K562 (cell line): ENCODE measurements around the gene HSF2BP. TPM values are rescaled to one million over a fixed set of nuclear protein-coding genes. Genes with fewer than 3 reads are reported as not detected.

Experiments
- ATAC-seq: fragments of 200-7000 bp; cut with Tn5 transposase; 3 replicates; pipeline ENCODE4 v1.9.1; 2020; ENCODE audit warnings: moderate library complexity
- BruUV-seq: library from RNA; stranded (reverse); fragments of 400-500 nt; replicated peaks from 2 replicates; lab custom pipeline; 2021; lab: Mats Ljungman, UMichigan
- CTCF ChIA-PET: fragments of 300-600 bp; formaldehyde crosslinking; extraction: SDS; loops from one replicate; lab custom pipeline; 2021; ENCODE audit warnings: low intra/inter-chr PET ratio; lab: Yijun Ruan, JAX
- POLR2A ChIA-PET: fragments of 300-600, 350-650 bp; sonication (Branson Sonifier 250); formaldehyde crosslinking; extraction: SDS; loops from one replicate; lab custom pipeline; 2021; ENCODE audit warnings: antibody characterized with exemption, inconsistent platforms; lab: Yijun Ruan, JAX
- DNase-seq, 4 experiments: peaks; one replicate each; pipeline versions ENCODE4 v3.0.0 to v3.0.0-alpha.2; 2011 to 2018; ENCODE audit warnings: low spot score in 3 of 4, mixed read lengths in 3 of 4; ENCODE audit errors: extremely low read depth in 1 of 4
- FAIRE-seq: peaks from 2 replicates; lab custom pipeline; 2011; peaks lifted over from hg19 to GRCh38; lab: Jason Lieb, UNC
- H2AFZ ChIP-seq: 2 replicates; pipeline ENCODE4 v1.6.0; 2011; ENCODE audit warnings: low read depth, low read length, control low read depth, inconsistent platforms
- H3K27ac ChIP-seq: fragments of 200-600 bp; 3 replicates; pipeline ENCODE4 v1.8.0; 2011; ENCODE audit warnings: low read depth, mild to moderate bottlenecking, control low read depth, inconsistent platforms, low read length, moderate library complexity, mixed read lengths; ENCODE audit errors: extremely low read depth
- H3K27me3 ChIP-seq, 2 experiments: fragments of 300-600 bp in 1 of 2; 2 replicates in 1 of 2; 3 replicates in 1 of 2; pipeline versions ENCODE4 v1.6.0 to v1.8.0; 2011; ENCODE audit warnings: inconsistent platforms in 2 of 2, low read length in 2 of 2, mild to moderate bottlenecking in 1 of 2, mixed read lengths in 1 of 2, moderate library complexity in 1 of 2; ENCODE audit not compliant: control insufficient read depth in 2 of 2, insufficient read depth in 2 of 2
- H3K36me3 ChIP-seq: fragments of 300-600 bp; 3 replicates; pipeline ENCODE4 v1.8.0; 2011; ENCODE audit warnings: mild to moderate bottlenecking, low read length, inconsistent platforms; ENCODE audit not compliant: control insufficient read depth, insufficient read depth
- H3K4me1 ChIP-seq, 2 experiments: fragments of 200-600 bp in 1 of 2; replicated peaks in 1 of 2; 2 replicates in 1 of 2; 3 replicates in 1 of 2; pipeline versions ENCODE4 v1.5.1 to v1.8.0; 2011; ENCODE audit warnings: inconsistent platforms in 2 of 2, low read length in 2 of 2, mild to moderate bottlenecking in 1 of 2, mixed read lengths in 1 of 2, moderate library complexity in 1 of 2; ENCODE audit not compliant: control insufficient read depth in 2 of 2, insufficient read depth in 2 of 2
- H3K4me2 ChIP-seq: 2 replicates; pipeline ENCODE4 v1.6.1; 2011; ENCODE audit warnings: low read length, control low read depth, inconsistent platforms, mixed read lengths; ENCODE audit not compliant: insufficient read depth
- H3K4me3 ChIP-seq: fragments of 200-600 bp; sonication (generic), shearing (Covaris generic); 2 replicates; pipeline ENCODE4 v1.5.1; 2016; ENCODE audit warnings: control low read depth, inconsistent platforms
- H3K79me2 ChIP-seq: fragments of 200-600 bp; 3 replicates; pipeline ENCODE4 v1.8.0; 2011; ENCODE audit warnings: low read length, inconsistent platforms; ENCODE audit not compliant: control insufficient read depth, insufficient read depth
- H3K9ac ChIP-seq, 2 experiments: 2 replicates each; pipeline versions ENCODE4 v1.6.0 to v1.6.1; 2011; ENCODE audit warnings: low read depth in 2 of 2, low read length in 2 of 2, control low read depth in 1 of 2, inconsistent platforms in 1 of 2, mild to moderate bottlenecking in 1 of 2, mixed read lengths in 1 of 2; ENCODE audit not compliant: insufficient read depth in 1 of 2
- H3K9me1 ChIP-seq: one replicate; pipeline ENCODE4 v1.6.0; 2011; ENCODE audit warnings: inconsistent platforms, mild to moderate bottlenecking, low read length, moderate library complexity; ENCODE audit not compliant: control insufficient read depth, insufficient read depth
- H3K9me3 ChIP-seq: replicated peaks from 2 replicates; pipeline ENCODE4 v1.5.1; 2011; ENCODE audit warnings: low read depth, low read length, inconsistent platforms; ENCODE audit not compliant: control insufficient read depth, insufficient read depth
- H4K20me1 ChIP-seq: replicated peaks from 2 replicates; pipeline ENCODE4 v1.6.1; 2011; ENCODE audit warnings: low read length, inconsistent platforms, mixed read lengths; ENCODE audit not compliant: control insufficient read depth, insufficient read depth
- BRD9 ChIP-seq: fragments of 450-650 bp; IDR thresholded peaks from 2 replicates; pipeline ENCODE4 v1.6.1; 2018; ENCODE audit warnings: low read depth; ENCODE audit not compliant: partially characterized antibody
- DMBX1 ChIP-seq: fragments of 250-450 bp; sonication (Bioruptor Pico); IDR thresholded peaks from 2 replicates; pipeline ENCODE4 v1.8.0; 2022; ENCODE audit warnings: inconsistent platforms, mild to moderate bottlenecking, moderate library complexity, borderline replicate concordance
- DPF2 ChIP-seq: fragments of 450-650 bp; IDR thresholded peaks from 2 replicates; pipeline ENCODE4 v1.6.1; 2016
- HDAC2 ChIP-seq: fragments of 450-650 bp; IDR thresholded peaks from 2 replicates; pipeline ENCODE4 v1.6.1; 2016; ENCODE audit warnings: mild to moderate bottlenecking
- HOXB6 ChIP-seq: fragments of 250-450 bp; sonication (Bioruptor Pico); IDR thresholded peaks from 2 replicates; pipeline ENCODE4 v1.5.1; 2022; ENCODE audit warnings: mild to moderate bottlenecking, borderline replicate concordance
- KLF16 ChIP-seq: IDR thresholded peaks from 2 replicates; pipeline ENCODE4 v1.6.1; 2016; ENCODE audit warnings: antibody characterized with exemption
- PHF20 ChIP-seq: fragments of 450-650 bp; IDR thresholded peaks from 2 replicates; pipeline ENCODE4 v1.6.1; 2018; ENCODE audit not compliant: partially characterized antibody
- POLR3A ChIP-seq: IDR thresholded peaks from 2 replicates; pipeline ENCODE4 v1.6.1; 2011; ENCODE audit warnings: borderline replicate concordance, mild to moderate bottlenecking, moderate library complexity; ENCODE audit not compliant: insufficient read length, insufficient read depth; ENCODE audit errors: extremely low read depth
- RBM25 ChIP-seq: fragments of 200-400 bp; formaldehyde crosslinking; IDR thresholded peaks from 2 replicates; pipeline ENCODE4 v1.6.1; 2018; ENCODE audit warnings: low read length, low read depth, moderate library complexity; ENCODE audit not compliant: severe bottlenecking
- TFE3 ChIP-seq: fragments of 450-650 bp; formaldehyde crosslinking; IDR thresholded peaks from 2 replicates; pipeline ENCODE4 v1.4.0; 2020; ENCODE audit warnings: mild to moderate bottlenecking, mixed read lengths
- ZBTB33 ChIP-seq: sonication (generic); formaldehyde crosslinking; IDR thresholded peaks from 2 replicates; pipeline ENCODE4 v1.8.1; 2023; ENCODE audit warnings: mild to moderate bottlenecking, missing genetic modification reagents
- ZKSCAN8 ChIP-seq: fragments of 200-800 bp; sonication (Bioruptor generic); IDR thresholded peaks from 2 replicates; pipeline ENCODE4 v1.6.1; 2016; ENCODE audit warnings: missing genetic modification characterization, missing compliant biosample characterization
- ZNF740 ChIP-seq, 3 experiments: fragments of 200-800 bp in 1 of 3; sonication (Bioruptor generic) in 1 of 3; sonication (generic) in 1 of 3; formaldehyde crosslinking in 1 of 3; IDR thresholded peaks; 2 replicates each; pipeline versions ENCODE4 v1.6.1 to v1.8.0; 2016 to 2022; ENCODE audit warnings: mild to moderate bottlenecking in 2 of 3, missing compliant biosample characterization in 2 of 3, missing genetic modification characterization in 2 of 3, missing genetic modification reagents in 1 of 3
- WGBS: fragments of 100-300 bp; shearing (Covaris generic); methylation state at CpG from one replicate; pipeline ENCODE4 v1.1.6; 2016; ENCODE audit warnings: low coverage, mixed read lengths; ENCODE audit not compliant: insufficient coverage; ENCODE audit errors: missing lambda C conversion rate; 5-methylcytosine and 5-hydroxymethylcytosine counted together
- in situ Hi-C: fragments of 300-500 bp; cut with MboI; formaldehyde crosslinking; loops from 4 replicates; pipeline ENCODE4 v1.15.0; 2018; ENCODE audit warnings: inconsistent platforms, mixed read lengths
- intact Hi-C: fragments of 100-400 bp; cut with micrococcal nuclease; formaldehyde crosslinking; loops from 2 replicates; pipeline ENCODE4 v1.14.2; 2022
- polyA plus RNA-seq, 8 experiments: library from polyadenylated mRNA; depleted of rRNA in 4 of 8; stranded (reverse) in 5 of 8; unstranded in 3 of 8; fragments of >200 nt; fragmentation: Nextera tagmentation in 2 of 8; fragmentation: Illumina TruSeq in 1 of 8; extraction: Ambion mirVana in 2 of 8; extraction: Trizol in 1 of 8; gene quantifications; 2 replicates each; pipeline versions ENCODE4 v1.2.1 to v1.2.3, GENCODE V29; 2011 to 2014; ENCODE audit warnings: inconsistent platforms in 1 of 8, missing spikeins in 1 of 8
- total RNA-seq, 7 experiments: library from RNA; depleted of rRNA in 6 of 7; stranded (reverse); fragments of >200 nt in 6 of 7; fragmentation: Illumina TruSeq in 2 of 7; extraction: Trizol in 2 of 7; gene quantifications; 2 replicates each; pipeline versions ENCODE4 v1.2.1 to v1.2.3, GENCODE V29; 2011 to 2021; ENCODE audit warnings: low replicate concordance in 1 of 7

The HSF2BP gene
- total and polyA plus RNA-seq, 9 of the 15 experiments (the other 6 are each of a cell fraction or from before 2014, with no cell fraction given) = 0.04 to 0.57 (median 0.20) TPM; not detected in 2

- TF ChIP-seq PHF20 = no peak
- no peak for TF ChIP-seq POLR3A
- no peak for TF ChIP-seq ZKSCAN8 (CRISPR knock-in tag)
- no peak for TF ChIP-seq KLF16
- TF ChIP-seq ZBTB33 (CRISPR knock-in tag) = no peak
- no peak for TF ChIP-seq HOXB6
- TF ChIP-seq DMBX1 (CRISPR knock-in tag) = no peak
- no peak for TF ChIP-seq RBM25
Observed at GRCh38 chr21:43676391-43676790, 17.1 kb upstream of the HSF2BP start (continued).

GRCh38 chr21:43675871-43676270, 16.6 kb upstream of the HSF2BP start:
- peaks cover 92% of the 10 kb centered on the region for H3K36me3 ChIP-seq
- in situ Hi-C loops = no loop called here
- CTCF ChIA-PET = no interaction called here

More at GRCh38 chr21:43675871-43676270, 16.6 kb upstream of the HSF2BP start:
- WGBS = 89% methylated on average over 3 of the region's 3 CpGs
- no peak overlapping the region for H3K4me2 ChIP-seq
- H3K79me2 ChIP-seq = no peaks in the 10 kb centered on the region
- H3K9me3 ChIP-seq = no peaks in the 10 kb centered on the region
- H3K27me3 ChIP-seq = no peaks in the 10 kb centered on the region
- POLR2A ChIA-PET = interaction anchor here (0.5 to 1.3 kb wide), 6 partner anchors 9 to 408 kb away, joined by 3 to 6 read pairs (median 4); partner anchors contain the start of genes HSF2BP and RRP1B
- H3K9me1 ChIP-seq = no peaks in the 10 kb centered on the region
- FAIRE-seq (no peak), DNase-seq (no peak), ATAC-seq (no peak)
- TF ChIP-seq HDAC2 (no peak), BRD9 (no peak), ZNF740 (CRISPR knock-in tag; IDR thresholded peaks at IDR 0.05) (no peak), ZNF740 (tag; IDR thresholded peaks at IDR 0.05) (no peak), DPF2 (no peak), TFE3 (CRISPR knock-in tag) (no peak)
- BruUV-seq = no TSS peak
- no peaks in the 10 kb centered on the region for H3K4me1 ChIP-seq
- H4K20me1 ChIP-seq = no peaks in the 10 kb centered on the region
- H3K27ac ChIP-seq = no peak overlapping the region
- H3K9ac ChIP-seq = no peak overlapping the region
- H3K4me3 ChIP-seq = no peak overlapping the region
- no peak overlapping the region for H2AFZ ChIP-seq
- intact Hi-C loops = no loop called here
